BJ (cell line): Measurements from ENCODE around the gene UBE2D2. TPM values are rescaled to one million over a fixed set of nuclear protein-coding genes. Genes with fewer than 3 reads are reported as not detected.

ENCODE experiments used
- CTCF ChIA-PET: fragments of 350-600 bp; formaldehyde crosslinking; extraction: SDS; loops from one replicate; lab custom pipeline; 2021; ENCODE audit warnings: antibody characterized with exemption, inconsistent platforms; lab: Yijun Ruan, JAX
- POLR2A ChIA-PET: fragments of 300-600 bp; sonication (Branson Sonifier 250); formaldehyde crosslinking; extraction: SDS; loops from one replicate; lab custom pipeline; 2021; ENCODE audit warnings: antibody characterized with exemption; lab: Charles Lee
- DNase-seq: peaks from one replicate; pipeline ENCODE4 v3.0.0-alpha.2; 2011; ENCODE audit warnings: low read depth
- H3K27me3 ChIP-seq: 2 replicates; pipeline ENCODE4 v1.6.0; 2011; ENCODE audit warnings: low read length; ENCODE audit not compliant: control insufficient read depth, insufficient read depth
- H3K36me3 ChIP-seq: 2 replicates; pipeline ENCODE4 v1.5.1; 2011; ENCODE audit warnings: low read length; ENCODE audit not compliant: control insufficient read depth, insufficient read depth
- H3K4me3 ChIP-seq: 2 replicates; pipeline ENCODE4 v1.5.1; 2011; ENCODE audit warnings: low read depth, mild to moderate bottlenecking, control low read depth, low read length
- polyA plus RNA-seq: library from polyadenylated mRNA; depleted of rRNA; stranded (reverse); fragments of >200 nt; gene quantifications from 2 replicates; pipeline ENCODE4 v1.2.3, GENCODE V29; 2011
- TF ChIP-seq, protein P1 (sequence below): IDR thresholded peaks from 2 replicates; pipeline ENCODE4 v1.5.1; 2011; ENCODE audit warnings: low read depth, mild to moderate bottlenecking, control low read depth, inconsistent platforms, low read length, moderate library complexity; ENCODE audit not compliant: insufficient read depth

UBE2D2 gene
- polyA plus RNA-seq, 1 experiment, result 18.2 TPM

DNA sequence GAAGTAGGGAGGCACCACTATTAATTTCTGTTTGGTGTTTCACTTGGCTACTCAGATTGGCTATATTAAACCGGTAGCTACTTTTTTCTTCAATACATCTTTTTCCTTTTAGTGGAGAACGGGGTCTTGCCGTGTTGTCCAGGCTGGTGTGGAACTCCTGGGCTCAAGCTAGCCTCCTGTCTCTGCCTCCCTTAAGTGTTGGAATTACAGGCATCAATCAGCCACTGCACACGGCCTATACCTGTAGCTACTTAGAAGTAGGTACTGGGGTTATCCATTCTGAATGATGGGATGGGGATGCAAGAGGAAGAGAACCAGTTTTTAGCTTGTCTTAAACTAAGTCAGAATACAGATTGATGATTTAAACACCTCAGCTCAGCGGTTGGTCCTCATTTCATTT lies 1.7 kb downstream of the UBE2D2 start:
- ChIA-PET POLR2A (no interaction called here), CTCF (interaction anchor here (0.6 to 1.9 kb wide), 6 partner anchors 11 to 482 kb away, joined by 3 to 9 read pairs (median 4); no protein-coding TSS in a partner anchor)
- DNase-seq, result no peak
- TF ChIP-seq, protein P1, sequence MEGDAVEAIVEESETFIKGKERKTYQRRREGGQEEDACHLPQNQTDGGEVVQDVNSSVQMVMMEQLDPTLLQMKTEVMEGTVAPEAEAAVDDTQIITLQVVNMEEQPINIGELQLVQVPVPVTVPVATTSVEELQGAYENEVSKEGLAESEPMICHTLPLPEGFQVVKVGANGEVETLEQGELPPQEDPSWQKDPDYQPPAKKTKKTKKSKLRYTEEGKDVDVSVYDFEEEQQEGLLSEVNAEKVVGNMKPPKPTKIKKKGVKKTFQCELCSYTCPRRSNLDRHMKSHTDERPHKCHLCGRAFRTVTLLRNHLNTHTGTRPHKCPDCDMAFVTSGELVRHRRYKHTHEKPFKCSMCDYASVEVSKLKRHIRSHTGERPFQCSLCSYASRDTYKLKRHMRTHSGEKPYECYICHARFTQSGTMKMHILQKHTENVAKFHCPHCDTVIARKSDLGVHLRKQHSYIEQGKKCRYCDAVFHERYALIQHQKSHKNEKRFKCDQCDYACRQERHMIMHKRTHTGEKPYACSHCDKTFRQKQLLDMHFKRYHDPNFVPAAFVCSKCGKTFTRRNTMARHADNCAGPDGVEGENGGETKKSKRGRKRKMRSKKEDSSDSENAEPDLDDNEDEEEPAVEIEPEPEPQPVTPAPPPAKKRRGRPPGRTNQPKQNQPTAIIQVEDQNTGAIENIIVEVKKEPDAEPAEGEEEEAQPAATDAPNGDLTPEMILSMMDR, result no peak
- no peaks in the 10 kb centered on the region for H3K36me3 ChIP-seq
- no peaks in the 10 kb centered on the region for H3K27me3 ChIP-seq
- peak overlapping the region; percentile 72 for H3K4me3 ChIP-seq

DNA sequence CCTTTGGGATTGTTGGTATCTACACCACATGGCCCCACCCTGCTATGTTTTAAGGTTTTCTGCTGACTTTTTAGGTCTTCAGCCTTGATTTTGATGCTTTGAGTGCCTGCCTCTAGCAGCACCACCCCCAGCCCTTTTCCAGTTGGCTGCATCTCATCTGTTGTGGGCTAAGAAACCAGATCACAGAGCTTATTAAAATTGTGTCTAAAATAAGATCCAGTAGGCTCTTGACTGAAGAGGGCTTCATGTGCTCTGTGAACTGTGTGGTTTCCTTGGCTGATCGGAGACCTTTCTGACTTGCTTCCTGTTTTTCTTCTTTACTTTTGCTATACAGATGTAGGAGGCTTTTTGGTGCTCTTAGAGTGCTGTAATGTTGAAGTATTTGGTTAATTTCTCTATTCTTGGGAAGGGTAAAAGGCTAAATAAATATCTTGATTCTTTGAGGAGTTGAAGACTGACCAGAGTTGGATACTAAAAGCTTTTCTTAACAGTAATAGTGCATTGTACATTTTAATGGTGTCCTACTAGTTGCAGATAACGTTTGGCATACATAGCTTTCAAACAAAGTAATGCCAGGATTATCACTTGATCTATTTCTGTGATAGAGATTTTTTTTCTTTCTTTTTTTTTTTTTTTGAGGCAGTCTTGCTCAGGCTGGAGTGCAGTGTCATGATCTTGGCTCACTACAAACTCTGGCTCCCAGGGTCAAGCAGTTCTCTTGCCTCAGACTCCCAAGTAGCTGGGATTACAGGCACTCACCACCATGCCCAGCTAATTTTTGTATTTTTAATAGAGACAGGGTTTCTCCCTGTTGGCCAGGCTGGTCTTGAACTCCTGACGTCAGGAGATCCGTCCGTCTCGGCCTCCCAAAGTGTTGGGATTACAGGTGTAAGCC lies 4.5 kb downstream of the UBE2D2 start:
- ChIA-PET CTCF (interaction anchor here (1.2 to 2.6 kb wide), 3 partner anchors 9 to 200 kb away, joined by 3 to 17 read pairs (median 6); no protein-coding TSS in a partner anchor), POLR2A (interaction anchor here (0.7 kb wide), 1 partner anchor 9 kb away, joined by 8 read pairs; no protein-coding TSS in a partner anchor)
- TF ChIP-seq, protein P1, result no peak
- Histone ChIP-seq H3K27me3 (no peaks in the 10 kb centered on the region), H3K4me3 (no peak overlapping the region), H3K36me3 (no peaks in the 10 kb centered on the region)
- no peak for DNase-seq

DNA sequence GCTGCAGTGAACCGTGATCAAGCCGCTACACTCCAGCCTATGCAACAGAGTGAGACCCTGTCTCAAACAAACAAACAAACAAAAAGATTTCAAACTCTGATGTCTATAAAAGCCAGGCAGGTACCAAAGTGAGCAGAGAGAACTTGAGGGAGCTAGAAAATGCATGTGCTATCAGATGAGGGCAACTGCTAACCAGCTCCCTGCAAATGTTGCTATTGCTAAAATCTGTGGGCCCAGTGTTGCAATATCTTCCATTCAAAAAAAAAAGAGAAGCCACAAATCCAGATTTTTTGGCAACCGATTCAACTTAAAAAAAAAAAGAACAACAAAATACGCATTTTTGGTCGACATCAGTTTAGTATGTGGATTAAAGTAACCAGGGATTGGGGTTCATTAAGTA lies 5.5 kb downstream of the UBE2D2 start:
- ChIA-PET CTCF (interaction anchor here (1.2 to 2.6 kb wide), 2 partner anchors 8 to 50 kb away, joined by 3 to 17 read pairs; no protein-coding TSS in a partner anchor), POLR2A (interaction anchor here (0.6 to 0.7 kb wide), 4 partner anchors 13 to 112 kb away, joined by 3 to 9 read pairs (median 4); no protein-coding TSS in a partner anchor)
- Histone ChIP-seq H3K27me3 (no peaks in the 10 kb centered on the region), H3K36me3 (no peaks in the 10 kb centered on the region), H3K4me3 (no peak overlapping the region)
- TF ChIP-seq, protein P1, result no peak
- no peak for DNase-seq

DNA sequence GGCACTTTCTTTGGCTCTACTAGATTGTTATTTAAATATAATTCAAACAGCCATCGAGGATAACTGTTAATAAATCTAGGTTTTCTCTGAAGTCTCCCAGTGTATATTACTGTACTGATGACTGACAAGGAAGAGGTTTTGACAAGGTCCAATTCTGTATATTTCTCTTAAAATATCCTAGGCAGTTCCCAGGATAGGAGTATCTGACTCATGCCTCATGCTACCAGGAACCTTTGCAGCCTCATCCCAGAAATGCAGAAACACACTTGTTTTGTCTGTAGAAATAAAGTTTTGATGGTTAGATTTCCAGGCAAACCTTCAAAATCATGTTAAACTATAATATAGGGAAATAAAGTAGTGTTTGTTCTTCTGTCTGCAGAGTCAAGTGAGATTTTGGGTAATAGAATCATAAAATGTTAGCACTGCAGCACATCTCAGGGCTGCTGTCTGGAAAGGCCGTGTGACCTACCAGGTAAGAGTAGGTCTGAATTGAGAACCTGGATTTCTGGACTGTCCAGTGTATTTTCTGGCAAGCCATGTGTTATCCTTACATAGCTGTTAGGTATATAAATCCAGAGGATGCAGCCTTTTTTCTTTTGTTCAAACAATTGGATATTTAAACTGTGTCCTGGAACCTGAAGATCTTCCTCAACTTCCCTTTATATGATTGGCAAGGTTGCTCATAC lies 8.3 kb downstream of the UBE2D2 start:
- Histone ChIP-seq H3K4me3 (no peak overlapping the region), H3K27me3 (no peaks in the 10 kb centered on the region), H3K36me3 (no peaks in the 10 kb centered on the region)
- no peak for DNase-seq
- CTCF ChIA-PET, result interaction anchor here (1.0 kb wide), 1 partner anchor 9 kb away, joined by 4 read pairs; the partner anchor contains the start of gene UBE2D2
- POLR2A ChIA-PET, result no interaction called here
- TF ChIP-seq, protein P1, result no peak
